MCF 10A (cell line): ENCODE measurements around the gene ARHGEF10L. TPM values are rescaled to one million over a fixed set of nuclear protein-coding genes. Genes with fewer than 3 reads are reported as not detected.

Experiments used
- BruUV-seq: library from RNA; stranded (reverse); fragments of 400-500 nt; replicated peaks from 2 replicates; lab custom pipeline; 2021; lab: Mats Ljungman, UMichigan
- CTCF ChIA-PET: fragments of 300-600 bp; sonication (Branson Sonifier 250); formaldehyde crosslinking; extraction: SDS; loops from one replicate; lab custom pipeline; 2021; ENCODE audit warnings: antibody characterized with exemption, inconsistent platforms; lab: Yijun Ruan, JAX
- POLR2A ChIA-PET: fragments of 300-600, 350-650 bp; sonication (Branson Sonifier 250); formaldehyde crosslinking; extraction: SDS; loops from one replicate; lab custom pipeline; 2020; ENCODE audit warnings: antibody characterized with exemption, inconsistent platforms; lab: Yijun Ruan, JAX
- DNase-seq: peaks from one replicate; pipeline ENCODE4 v3.0.0-alpha.2; 2018; ENCODE audit not compliant: unreplicated experiment
- H3K27ac Mint-ChIP-seq: one replicate; pipeline ENCODE4 v1.8.0; 2022; ENCODE audit warnings: mild to moderate bottlenecking, low read depth, mixed read lengths; ENCODE audit not compliant: unreplicated experiment
- H3K27me3 Mint-ChIP-seq: one replicate; pipeline ENCODE4 v1.8.0; 2022; ENCODE audit warnings: mixed read lengths; ENCODE audit not compliant: insufficient read depth, unreplicated experiment
- H3K36me3 Mint-ChIP-seq: one replicate; pipeline ENCODE4 v1.8.0; 2022; ENCODE audit warnings: mild to moderate bottlenecking, moderate library complexity, mixed read lengths; ENCODE audit not compliant: insufficient read depth, unreplicated experiment
- H3K4me1 Mint-ChIP-seq: one replicate; pipeline ENCODE4 v1.8.0; 2022; ENCODE audit warnings: mixed read lengths; ENCODE audit not compliant: insufficient read depth, unreplicated experiment
- H3K4me3 Mint-ChIP-seq: one replicate; pipeline ENCODE4 v1.8.0; 2022; ENCODE audit warnings: mild to moderate bottlenecking, moderate library complexity, mixed read lengths; ENCODE audit not compliant: unreplicated experiment
- H3K9me3 Mint-ChIP-seq: one replicate; pipeline ENCODE4 v1.8.0; 2022; ENCODE audit warnings: mixed read lengths; ENCODE audit not compliant: unreplicated experiment
- CTCF ChIP-seq: fragments of 200-600 bp; IDR thresholded peaks from one replicate; pipeline ENCODE4 v1.8.0; 2022; ENCODE audit warnings: antibody characterized with exemption, mild to moderate bottlenecking; ENCODE audit not compliant: unreplicated experiment
- intact Hi-C: fragments of 100-400 bp; cut with micrococcal nuclease; formaldehyde crosslinking; loops from 2 replicates; pipeline ENCODE4 v1.14.1; 2022
- total RNA-seq: library from RNA; stranded (reverse); gene quantifications from 2 replicates; pipeline ENCODE4 v1.2.3, GENCODE V29; 2022

ARHGEF10L gene
- total RNA-seq, 1 experiment from 2014 or later = 5.0 TPM

- CTCF ChIA-PET = no interaction called here
- Mint-ChIP-seq H3K4me1 (no peaks in the 10 kb centered on the region), H3K27me3 (no peaks in the 10 kb centered on the region), H3K36me3 (no peaks in the 10 kb centered on the region), H3K4me3 (no peak overlapping the region), H3K27ac (no peak overlapping the region), H3K9me3 (peaks cover 6% of the 10 kb centered on the region)
- TF ChIP-seq CTCF = no peak
- intact Hi-C loops = no loop called here
- BruUV-seq = no TSS peak
- no peak for DNase-seq
- POLR2A ChIA-PET = interaction anchor here (0.7 kb wide), 1 partner anchor 36 kb away, joined by 3 read pairs; no protein-coding TSS in a partner anchor
Observed at GRCh38 chr1:17732475-17732874, 193.0 kb downstream of the ARHGEF10L start.

- intact Hi-C loops = no loop called here
- TF ChIP-seq CTCF = no peak
- no peak for DNase-seq
- Mint-ChIP-seq H3K27me3 (no peaks in the 10 kb centered on the region), H3K27ac (no peak overlapping the region), H3K36me3 (no peaks in the 10 kb centered on the region), H3K4me3 (no peak overlapping the region), H3K4me1 (no peaks in the 10 kb centered on the region), H3K9me3 (no peaks in the 10 kb centered on the region)
- CTCF ChIA-PET = interaction anchor here (0.5 kb wide), 1 partner anchor 9 kb away, joined by 4 read pairs; no protein-coding TSS in a partner anchor
- POLR2A ChIA-PET = no interaction called here
- BruUV-seq = no TSS peak
Observed at GRCh38 chr1:17733661-17734060, 194.2 kb downstream of the ARHGEF10L start.

GRCh38 chr1:17734609-17735008 is 195.1 kb downstream of the ARHGEF10L start:
- no TSS peak for BruUV-seq
- DNase-seq = no peak
- CTCF ChIA-PET = no interaction called here
- no peaks in the 10 kb centered on the region for H3K9me3 Mint-ChIP-seq
- H3K4me1 Mint-ChIP-seq = no peaks in the 10 kb centered on the region
- no peaks in the 10 kb centered on the region for H3K36me3 Mint-ChIP-seq
- TF ChIP-seq CTCF = no peak
- POLR2A ChIA-PET = no interaction called here
- peaks cover under 1% of the 10 kb centered on the region for H3K27me3 Mint-ChIP-seq
- H3K4me3 Mint-ChIP-seq = no peak overlapping the region
- no peak overlapping the region for H3K27ac Mint-ChIP-seq
- intact Hi-C loops = no loop called here

GRCh38 chr1:17735348-17735747 is 195.8 kb downstream of the ARHGEF10L start:
- no peak for DNase-seq
- H3K27me3 Mint-ChIP-seq = peaks cover 8% of the 10 kb centered on the region
- intact Hi-C loops = no loop called here
- H3K9me3 Mint-ChIP-seq = no peaks in the 10 kb centered on the region
- TF ChIP-seq CTCF = no peak
- BruUV-seq = no TSS peak
- H3K27ac Mint-ChIP-seq = no peak overlapping the region
- H3K4me3 Mint-ChIP-seq = no peak overlapping the region
- H3K36me3 Mint-ChIP-seq = no peaks in the 10 kb centered on the region
- ChIA-PET POLR2A (no interaction called here), CTCF (no interaction called here)
- no peaks in the 10 kb centered on the region for H3K4me1 Mint-ChIP-seq
